GM19023 (cell line): Measurements from ENCODE around the gene TMC2.
A peak's percentile ranks its signal among the peaks of the same experiment; 100 is the strongest.
"Not testable (repeated sequence)": the region's sequence is repeated elsewhere in the genome, so short reads cannot be mapped to it uniquely, and the experiment has no call there.

ENCODE experiments used
- ATAC-seq: cut with Tn5 transposase; IDR thresholded peaks from one replicate; pipeline ENCODE4 v1.9.1; 2021; ENCODE audit warnings: mild to moderate bottlenecking, moderate library complexity; ENCODE audit not compliant: unreplicated experiment

The TMC2 gene

GRCh38 chr20:2658414-2659354, 122.3 kb downstream of the TMC2 start:
- ATAC-seq = no peak

GRCh38 chr20:2659547-2659946, 123.2 kb downstream of the TMC2 start:
- no peak for ATAC-seq

- no peak for ATAC-seq
Observed at GRCh38 chr20:2663364-2663886, 127.1 kb downstream of the TMC2 start.

GRCh38 chr20:2663887-2664719, 127.7 kb downstream of the TMC2 start, which contains the start of gene IDH3B:
IDH3B (minus strand) TSS chr20:2664216; CDS start chr20:2664188, 28 bp downstream.
- peak; percentile 96 for ATAC-seq

GRCh38 chr20:2671977-2672376, 135.6 kb downstream of the TMC2 start:
- ATAC-seq = no peak

GRCh38 chr20:2672446-2672845, 136.1 kb downstream of the TMC2 start:
- no peak for ATAC-seq

GRCh38 chr20:2673453-2673852, 137.1 kb downstream of the TMC2 start:
- ATAC-seq = no peak

- ATAC-seq = no peak
Observed at GRCh38 chr20:2680046-2680445, 143.7 kb downstream of the TMC2 start.

GRCh38 chr20:2682040-2682439, 145.7 kb downstream of the TMC2 start:
- not testable (repeated sequence) for ATAC-seq

- not testable (repeated sequence) for ATAC-seq
Observed at GRCh38 chr20:2684817-2685216, 148.4 kb downstream of the TMC2 start.

GRCh38 chr20:2687514-2687913, 151.1 kb downstream of the TMC2 start:
- no peak for ATAC-seq

GRCh38 chr20:2688041-2688591, 151.7 kb downstream of the TMC2 start:
- ATAC-seq = no peak

GRCh38 chr20:2690213-2690612, 153.8 kb downstream of the TMC2 start:
- ATAC-seq = no peak

- ATAC-seq = no peak
Observed at GRCh38 chr20:2690718-2691117, 154.3 kb downstream of the TMC2 start.

GRCh38 chr20:2691127-2691526, 154.8 kb downstream of the TMC2 start:
- ATAC-seq = no peak
